HEK293T (cell line): ENCODE measurements around the gene MB.

ENCODE experiments used
- CTCF ChIA-PET: fragments of 350-600 bp; formaldehyde crosslinking; extraction: SDS; loops from one replicate; lab custom pipeline; 2021; ENCODE audit warnings: antibody characterized with exemption, inconsistent platforms; lab: Yijun Ruan, JAX
- POLR2A ChIA-PET: fragments of 350-600 bp; formaldehyde crosslinking; extraction: SDS; loops from one replicate; lab custom pipeline; 2020; ENCODE audit warnings: antibody characterized with exemption, inconsistent platforms; lab: Yijun Ruan, JAX
- DNase-seq: peaks from one replicate; pipeline ENCODE4 v3.0.0; 2012; ENCODE audit warnings: mixed read lengths; ENCODE audit errors: extremely low spot score
- ARNT ChIP-seq: fragments of 450-650 bp; IDR thresholded peaks from 2 replicates; pipeline ENCODE4 v1.6.1; 2017; ENCODE audit warnings: mild to moderate bottlenecking
- BHLHE40 ChIP-seq: fragments of 450-650 bp; IDR thresholded peaks from 2 replicates; pipeline ENCODE4 v1.6.1; 2016; ENCODE audit warnings: mild to moderate bottlenecking, moderate library complexity, borderline replicate concordance
- CTBP1 ChIP-seq: fragments of 450-650 bp; IDR thresholded peaks from 2 replicates; pipeline ENCODE4 v1.6.1; 2016; ENCODE audit warnings: borderline replicate concordance
- ELF4 ChIP-seq: fragments of 450-650 bp; IDR thresholded peaks from 2 replicates; pipeline ENCODE4 v1.6.1; 2017; ENCODE audit warnings: antibody characterized with exemption
- FOXA1 ChIP-seq: fragments of 450-650 bp; IDR thresholded peaks from 2 replicates; pipeline ENCODE4 v1.6.1; 2016; ENCODE audit warnings: mild to moderate bottlenecking
- FOXK2 ChIP-seq: fragments of 450-650 bp; IDR thresholded peaks from 2 replicates; pipeline ENCODE4 v1.6.1; 2016; ENCODE audit warnings: mild to moderate bottlenecking
- FOXM1 ChIP-seq: fragments of 450-650 bp; IDR thresholded peaks from 2 replicates; pipeline ENCODE4 v1.6.1; 2017; ENCODE audit warnings: mild to moderate bottlenecking, borderline replicate concordance
- HDGF ChIP-seq: fragments of 450-650 bp; IDR thresholded peaks from 2 replicates; pipeline ENCODE4 v1.6.1; 2017; ENCODE audit warnings: antibody characterized with exemption, borderline replicate concordance
- L3MBTL2 ChIP-seq: fragments of 450-650 bp; conservative IDR thresholded peaks from 2 replicates; pipeline ENCODE4 v1.6.1; 2016; ENCODE audit warnings: mild to moderate bottlenecking
- LEF1 ChIP-seq: fragments of 450-650 bp; IDR thresholded peaks from 2 replicates; pipeline ENCODE4 v1.6.1; 2017; ENCODE audit warnings: mild to moderate bottlenecking, borderline replicate concordance
- NFRKB ChIP-seq: fragments of 450-650 bp; IDR thresholded peaks from 2 replicates; pipeline ENCODE4 v1.6.1; 2016; ENCODE audit warnings: mild to moderate bottlenecking, moderate library complexity
- SP1 ChIP-seq: fragments of 450-650 bp; IDR thresholded peaks from 2 replicates; pipeline ENCODE4 v1.6.1; 2017
- SUZ12 ChIP-seq: fragments of 450-650 bp; IDR thresholded peaks from 2 replicates; pipeline ENCODE4 v1.6.1; 2016; ENCODE audit warnings: mild to moderate bottlenecking
- TARDBP ChIP-seq: fragments of 450-650 bp; IDR thresholded peaks from 2 replicates; pipeline ENCODE4 v1.6.1; 2016
- ZNF384 ChIP-seq: fragments of 450-650 bp; IDR thresholded peaks from 2 replicates; pipeline ENCODE4 v1.6.1; 2016
- TF ChIP-seq, protein P1 (sequence below): fragments of 450-650 bp; IDR thresholded peaks from 2 replicates; pipeline ENCODE4 v1.6.1; 2016

MB gene

GRCh38 chr22:35570686-35571194 lies 46.4 kb downstream of the MB start:
- CTCF ChIA-PET: no interaction called here
- TF ChIP-seq FOXA1 (no peak), SP1 (no peak), HDGF (no peak), TARDBP (no peak), SUZ12 (no peak), NFRKB (no peak), ELF4 (no peak)
- DNase-seq: no peak
- POLR2A ChIA-PET: no interaction called here

DNA sequence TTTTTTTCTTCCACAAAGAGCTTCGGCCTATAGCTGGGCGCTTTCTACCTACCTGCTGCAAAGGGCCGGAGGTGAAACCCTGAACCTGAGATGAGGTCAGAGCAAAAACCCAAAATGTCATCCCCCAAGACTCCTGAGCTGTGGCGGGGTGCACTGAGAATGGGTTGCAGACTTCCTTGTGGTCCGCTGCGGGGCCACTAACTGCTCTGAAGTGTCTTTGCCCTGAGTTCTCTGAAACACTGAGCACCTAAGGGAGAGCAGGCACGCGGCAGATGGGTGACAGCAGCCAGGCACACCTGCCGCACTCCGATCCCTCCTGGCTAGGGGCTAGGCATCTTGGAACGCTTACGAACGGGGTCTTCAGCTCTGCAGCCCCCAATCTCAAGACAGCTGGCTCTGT lies 47.2 kb downstream of the MB start:
- ChIA-PET POLR2A (no interaction called here), CTCF (no interaction called here)
- TF ChIP-seq SUZ12: no peak
- TF ChIP-seq ARNT: no peak
- no peak for TF ChIP-seq LEF1
- TF ChIP-seq NFRKB: no peak
- TF ChIP-seq, protein P1, sequence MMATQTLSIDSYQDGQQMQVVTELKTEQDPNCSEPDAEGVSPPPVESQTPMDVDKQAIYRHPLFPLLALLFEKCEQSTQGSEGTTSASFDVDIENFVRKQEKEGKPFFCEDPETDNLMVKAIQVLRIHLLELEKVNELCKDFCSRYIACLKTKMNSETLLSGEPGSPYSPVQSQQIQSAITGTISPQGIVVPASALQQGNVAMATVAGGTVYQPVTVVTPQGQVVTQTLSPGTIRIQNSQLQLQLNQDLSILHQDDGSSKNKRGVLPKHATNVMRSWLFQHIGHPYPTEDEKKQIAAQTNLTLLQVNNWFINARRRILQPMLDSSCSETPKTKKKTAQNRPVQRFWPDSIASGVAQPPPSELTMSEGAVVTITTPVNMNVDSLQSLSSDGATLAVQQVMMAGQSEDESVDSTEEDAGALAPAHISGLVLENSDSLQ: no peak
- TF ChIP-seq ELF4: no peak
- TF ChIP-seq FOXM1: no peak
- TF ChIP-seq TARDBP: no peak
- no peak for TF ChIP-seq CTBP1
- no peak for TF ChIP-seq ZNF384
- TF ChIP-seq FOXA1: no peak
- TF ChIP-seq L3MBTL2: no peak
- TF ChIP-seq HDGF: no peak
- TF ChIP-seq FOXK2: no peak

GRCh38 chr22:35568751-35569739 lies 48.1 kb downstream of the MB start:
- POLR2A ChIA-PET: no interaction called here
- TF ChIP-seq ARNT: no peak
- TF ChIP-seq ZNF384: no peak
- no peak for TF ChIP-seq BHLHE40
- no peak for TF ChIP-seq NFRKB
- no peak for TF ChIP-seq SUZ12
- TF ChIP-seq TARDBP: no peak
- TF ChIP-seq FOXK2: no peak
- TF ChIP-seq LEF1: no peak
- TF ChIP-seq, protein P1: no peak
- no peak for TF ChIP-seq HDGF
- no peak for TF ChIP-seq FOXM1
- no peak for TF ChIP-seq SP1
- TF ChIP-seq L3MBTL2: no peak
- no peak for TF ChIP-seq ELF4
- no peak for TF ChIP-seq CTBP1
- TF ChIP-seq FOXA1: no peak
- no peak for DNase-seq
- CTCF ChIA-PET: no interaction called here

More for the DNA sequence above, 47.2 kb downstream of the MB start:
- no peak for DNase-seq

- ChIA-PET CTCF (no interaction called here), POLR2A (no interaction called here)
- TF ChIP-seq L3MBTL2 (no peak), SUZ12 (no peak), LEF1 (no peak), ZNF384 (no peak), CTBP1 (no peak), TARDBP (no peak), FOXA1 (no peak), NFRKB (no peak), FOXM1 (no peak), ELF4 (no peak), BHLHE40 (no peak)
- DNase-seq: no peak
These were observed 49.6 kb downstream of the MB start for GRCh38 chr22:35567351-35568141.

DNA sequence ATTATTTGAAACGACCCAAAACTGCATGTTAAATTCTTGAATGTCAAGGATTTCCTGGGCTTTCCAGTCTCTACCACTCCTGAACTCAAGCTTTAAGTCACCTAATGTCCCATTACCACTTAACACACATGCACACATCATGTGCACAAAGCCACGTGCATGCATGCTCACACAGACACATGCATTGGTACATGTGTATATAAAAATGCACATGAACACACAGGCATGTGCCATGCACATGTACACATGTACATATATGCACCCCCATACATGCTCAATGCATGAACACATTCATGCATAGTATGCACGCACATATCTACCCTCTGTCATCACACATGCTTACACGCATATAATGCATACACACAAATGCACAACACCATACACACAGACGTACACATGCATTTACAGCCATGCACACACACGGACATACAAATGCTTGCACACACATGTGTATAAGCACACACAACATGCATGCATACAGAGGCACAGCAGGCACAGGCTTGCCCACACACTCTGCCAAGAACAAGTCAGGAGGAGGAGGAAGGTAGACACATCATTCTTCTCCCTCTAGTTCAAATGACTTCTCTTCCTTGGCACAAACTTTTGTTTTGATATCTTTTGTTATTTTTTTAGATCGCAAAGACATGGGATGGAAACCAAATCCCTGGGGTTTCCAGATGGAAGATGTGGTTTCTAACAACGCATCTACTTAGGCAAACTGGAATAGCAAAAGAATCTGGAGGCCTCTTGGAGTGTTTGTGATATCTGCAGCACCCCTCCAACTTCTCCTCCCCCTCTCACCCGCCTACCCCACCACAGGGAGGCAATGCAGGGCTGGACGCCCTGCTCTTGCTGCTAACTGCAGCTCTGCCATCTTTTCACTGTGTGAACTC lies 51.9 kb downstream of the MB start:
- ChIA-PET POLR2A (no interaction called here), CTCF (no interaction called here)
- no peak for DNase-seq
- TF ChIP-seq ARNT: no peak
- TF ChIP-seq SUZ12: no peak
- TF ChIP-seq HDGF: no peak

- POLR2A ChIA-PET: no interaction called here
- CTCF ChIA-PET: no interaction called here
- no peak for DNase-seq
- TF ChIP-seq LEF1 (no peak), HDGF (no peak), ELF4 (no peak), ARNT (no peak), SUZ12 (no peak), CTBP1 (no peak), FOXM1 (no peak)
- TF ChIP-seq, protein P1: no peak
These were observed 53.9 kb downstream of the MB start for GRCh38 chr22:35563211-35563610.
